SK-N-SH (cell line): ENCODE results near the gene MATR3. TPM values are rescaled to one million over a fixed set of nuclear protein-coding genes. Genes with fewer than 3 reads are reported as not detected.

Experiments used
- CTCF ChIA-PET: fragments of 300-600, 350-600 bp; formaldehyde crosslinking; extraction: SDS; loops from one replicate; lab custom pipeline; 2021; lab: Yijun Ruan, JAX
- POLR2A ChIA-PET: fragments of 350-600 bp; sonication (Branson Sonifier 250); formaldehyde crosslinking; extraction: SDS; loops from one replicate; lab custom pipeline; 2020; ENCODE audit warnings: antibody characterized with exemption, inconsistent platforms; lab: Yijun Ruan, JAX
- DNase-seq: peaks from one replicate; pipeline ENCODE4 v3.0.0; 2012
- H2AFZ ChIP-seq: fragments of 200-600 bp; sonication (generic); 2 replicates; pipeline ENCODE4 v1.8.1; 2016; ENCODE audit warnings: antibody characterized with exemption, mild to moderate bottlenecking, low read depth
- H3F3A ChIP-seq: fragments of 200-600 bp; sonication (generic); replicated peaks from 2 replicates; pipeline ENCODE3; 2016; ENCODE audit warnings: antibody characterized with exemption, mild to moderate bottlenecking; ENCODE audit not compliant: insufficient read depth
- H3K27ac ChIP-seq, 2 experiments: fragments of 200-500 bp in 1 of 2; fragments of 200-600 bp in 1 of 2; sonication (Bioruptor generic) in 1 of 2; sonication (generic), shearing (Covaris generic) in 1 of 2; 2 replicates each; pipeline versions ENCODE4 v1.5.1 to v1.6.1; 2014 to 2016; ENCODE audit warnings: low read depth in 2 of 2, inconsistent platforms in 1 of 2, low read length in 1 of 2, mild to moderate bottlenecking in 1 of 2, mixed read lengths in 1 of 2
- H3K27me3 ChIP-seq: fragments of 200-600 bp; sonication (generic), shearing (Covaris generic); 2 replicates; pipeline ENCODE4 v1.6.1; 2016; ENCODE audit warnings: mixed run types; ENCODE audit not compliant: insufficient read depth
- H3K36me3 ChIP-seq, 2 experiments: fragments of 200-500 bp in 1 of 2; fragments of 200-600 bp in 1 of 2; sonication (Bioruptor generic) in 1 of 2; sonication (generic) in 1 of 2; replicated peaks in 1 of 2; 2 replicates each; pipeline versions ENCODE3 to v1.5.1; 2014 to 2016; ENCODE audit warnings: low read length in 1 of 2, mild to moderate bottlenecking in 1 of 2; ENCODE audit not compliant: insufficient read depth in 2 of 2, control insufficient read depth in 1 of 2
- H3K4me1 ChIP-seq, 2 experiments: fragments of 200-500 bp in 1 of 2; fragments of 200-600 bp in 1 of 2; sonication (Bioruptor generic) in 1 of 2; sonication (generic), shearing (Covaris generic) in 1 of 2; 2 replicates each; pipeline versions ENCODE4 v1.5.1 to v1.6.1; 2014 to 2016; ENCODE audit warnings: low read depth in 1 of 2, low read length in 1 of 2, mixed run types in 1 of 2; ENCODE audit not compliant: insufficient read depth in 2 of 2, control insufficient read depth in 1 of 2
- H3K4me2 ChIP-seq: fragments of 200-600 bp; sonication (generic), shearing (Covaris generic); 2 replicates; pipeline ENCODE4 v1.6.1; 2017; ENCODE audit warnings: mixed run types
- H3K4me3 ChIP-seq, 2 experiments: fragments of 200-500 bp in 1 of 2; fragments of 200-600 bp in 1 of 2; sonication (Bioruptor generic) in 1 of 2; sonication (generic), shearing (Covaris generic) in 1 of 2; 2 replicates each; pipeline versions ENCODE4 v1.5.1 to v1.8.1; 2014 to 2016; ENCODE audit warnings: low read depth in 2 of 2, inconsistent platforms in 1 of 2, low read length in 1 of 2, mild to moderate bottlenecking in 1 of 2, mixed read lengths in 1 of 2, moderate library complexity in 1 of 2
- H3K79me2 ChIP-seq: fragments of 200-600 bp; sonication (generic); 2 replicates; pipeline ENCODE4 v1.8.1; 2017; ENCODE audit warnings: mild to moderate bottlenecking; ENCODE audit not compliant: insufficient read depth
- H3K9ac ChIP-seq: fragments of 200-600 bp; sonication (generic); 2 replicates; pipeline ENCODE4 v1.6.1; 2017; ENCODE audit warnings: mixed run types
- H3K9me2 ChIP-seq: fragments of 200-600 bp; sonication (generic); 2 replicates; pipeline ENCODE4 v1.6.1; 2017; ENCODE audit warnings: mixed run types
- H3K9me3 ChIP-seq: fragments of 200-600 bp; sonication (generic); 2 replicates; pipeline ENCODE4 v1.6.1; 2017; ENCODE audit warnings: mixed run types, mild to moderate bottlenecking, moderate library complexity
- H4K20me1 ChIP-seq: fragments of 200-600 bp; sonication (generic); 2 replicates; pipeline ENCODE4 v1.6.1; 2017; ENCODE audit warnings: mild to moderate bottlenecking, mixed run types; ENCODE audit not compliant: insufficient read depth
- ELF1 ChIP-seq: IDR thresholded peaks from 2 replicates; pipeline ENCODE4 v1.4.0; 2012
- EP300 ChIP-seq, 2 experiments: IDR thresholded peaks; 2 replicates each; pipeline versions ENCODE4 v1.4.0 to v1.6.1; 2012; ENCODE audit warnings: borderline replicate concordance in 1 of 2, low read depth in 1 of 2, low read length in 1 of 2
- EZH2phosphoT487 ChIP-seq: fragments of 200-600 bp; sonication (generic); IDR thresholded peaks from 2 replicates; pipeline ENCODE4 v1.6.1; 2017; ENCODE audit warnings: low read depth, mixed run types, mild to moderate bottlenecking, antibody characterized with exemption, moderate library complexity, borderline replicate concordance
- FOXM1 ChIP-seq: IDR thresholded peaks from 2 replicates; pipeline ENCODE4 v1.4.0; 2012; ENCODE audit warnings: low read depth, mild to moderate bottlenecking
- GATA2 ChIP-seq: sonication (generic); formaldehyde crosslinking; IDR thresholded peaks from 2 replicates; pipeline ENCODE4 v1.5.0; 2020; ENCODE audit warnings: mild to moderate bottlenecking, missing genetic modification reagents
- IRF3 ChIP-seq: fragments of 150-350 bp; IDR thresholded peaks from 2 replicates; pipeline ENCODE4 v1.6.1; 2016; ENCODE audit warnings: mild to moderate bottlenecking, low read depth, low read length
- JUND ChIP-seq: IDR thresholded peaks from 2 replicates; pipeline ENCODE4 v1.4.0; 2012
- MEF2A ChIP-seq: IDR thresholded peaks from 2 replicates; pipeline ENCODE4 v1.4.0; 2012; ENCODE audit warnings: low read depth, borderline replicate concordance
- NFIC ChIP-seq: IDR thresholded peaks from 2 replicates; pipeline ENCODE4 v1.4.0; 2012; ENCODE audit warnings: borderline replicate concordance
- RAD21 ChIP-seq: IDR thresholded peaks from 2 replicates; pipeline ENCODE4 v1.6.1; 2012; ENCODE audit warnings: mild to moderate bottlenecking, low read length
- RCOR1 ChIP-seq: fragments of 150-350 bp; IDR thresholded peaks from 2 replicates; pipeline ENCODE4 v1.6.1; 2017; ENCODE audit warnings: antibody characterized with exemption, low read length
- SIN3A ChIP-seq: IDR thresholded peaks from 2 replicates; pipeline ENCODE4 v1.6.1; 2012; ENCODE audit warnings: low read depth, mild to moderate bottlenecking, low read length, moderate library complexity, borderline replicate concordance
- SMC3 ChIP-seq: IDR thresholded peaks from 2 replicates; pipeline ENCODE4 v1.6.1; 2012; ENCODE audit warnings: low read depth, low read length, improper control_type of control experiment
- TEAD4 ChIP-seq: IDR thresholded peaks from 2 replicates; pipeline ENCODE4 v1.4.0; 2012; ENCODE audit warnings: mild to moderate bottlenecking, borderline replicate concordance; ENCODE audit not compliant: insufficient read depth
- YY1 ChIP-seq: IDR thresholded peaks from 2 replicates; pipeline ENCODE4 v1.4.0; 2012; ENCODE audit warnings: low read depth, mild to moderate bottlenecking
- WGBS: methylation state at CpG from one replicate; pipeline ENCODE4 v1.1.6; 2017; ENCODE audit warnings: low lambda C conversion rate; 5-methylcytosine and 5-hydroxymethylcytosine counted together
- polyA plus RNA-seq, 3 experiments: library from polyadenylated mRNA; depleted of rRNA; stranded (reverse); fragments of >200 nt; gene quantifications; 2 replicates each; pipeline ENCODE4 v1.2.3, GENCODE V29; 2012
- TF ChIP-seq, protein P1 (sequence below): IDR thresholded peaks from 2 replicates; pipeline ENCODE4 v1.4.0; 2012; ENCODE audit warnings: low read depth, borderline replicate concordance
- TF ChIP-seq, protein P2 (sequence below): IDR thresholded peaks from 2 replicates; pipeline ENCODE4; 2012

The MATR3 gene
- polyA plus RNA-seq, 1 of the 3 experiments (the other 2 are of a cell fraction), result 40.4 TPM

- TF ChIP-seq YY1 (no peak), JUND (no peak), TEAD4 (no peak), ELF1 (no peak), SMC3 (no peak), RCOR1 (no peak), MEF2A (no peak), NFIC (no peak), EZH2phosphoT487 (no peak)
- TF ChIP-seq, all 33 proteins: peak for 0
Observed at GRCh38 chr5:139295346-139296057, 2.0 kb downstream of the MATR3 start (continued).

DNA sequence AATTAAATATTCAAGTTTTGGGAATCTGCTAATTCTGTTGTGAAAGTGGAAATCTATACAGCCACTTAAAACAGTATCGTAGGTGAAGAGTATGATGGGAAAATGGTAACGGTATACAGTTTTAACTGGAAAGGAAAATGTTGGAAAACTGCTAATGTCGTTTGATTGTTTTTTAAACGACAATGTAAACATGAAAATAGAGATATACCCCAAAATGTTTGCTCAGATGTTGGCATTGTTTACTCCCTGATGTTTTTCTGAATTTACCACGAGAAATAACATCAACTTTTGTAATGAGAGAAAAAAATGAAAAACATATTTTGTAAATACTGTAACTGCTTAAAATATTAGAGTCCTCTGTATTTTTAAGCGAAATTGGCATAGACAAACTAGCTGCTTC lies 2.7 kb downstream of the MATR3 start:
- ChIA-PET CTCF (interaction anchor here (2.9 kb wide), 1 partner anchor 9 kb away, joined by 13 read pairs; no protein-coding TSS in a partner anchor), POLR2A (interaction anchor here (1.2 to 1.7 kb wide), 2 partner anchors 11 to 46 kb away, joined by 3 to 4 read pairs; no protein-coding TSS in a partner anchor)
- H3K9me2 ChIP-seq, result no peaks in the 10 kb centered on the region
- peaks cover 67% of the 10 kb centered on the region for H4K20me1 ChIP-seq
- no peak overlapping the region; a peak in 1 of 4 replicates for H3K4me3 ChIP-seq
- no peaks in the 10 kb centered on the region for H3K27me3 ChIP-seq
- TF ChIP-seq, protein P1, sequence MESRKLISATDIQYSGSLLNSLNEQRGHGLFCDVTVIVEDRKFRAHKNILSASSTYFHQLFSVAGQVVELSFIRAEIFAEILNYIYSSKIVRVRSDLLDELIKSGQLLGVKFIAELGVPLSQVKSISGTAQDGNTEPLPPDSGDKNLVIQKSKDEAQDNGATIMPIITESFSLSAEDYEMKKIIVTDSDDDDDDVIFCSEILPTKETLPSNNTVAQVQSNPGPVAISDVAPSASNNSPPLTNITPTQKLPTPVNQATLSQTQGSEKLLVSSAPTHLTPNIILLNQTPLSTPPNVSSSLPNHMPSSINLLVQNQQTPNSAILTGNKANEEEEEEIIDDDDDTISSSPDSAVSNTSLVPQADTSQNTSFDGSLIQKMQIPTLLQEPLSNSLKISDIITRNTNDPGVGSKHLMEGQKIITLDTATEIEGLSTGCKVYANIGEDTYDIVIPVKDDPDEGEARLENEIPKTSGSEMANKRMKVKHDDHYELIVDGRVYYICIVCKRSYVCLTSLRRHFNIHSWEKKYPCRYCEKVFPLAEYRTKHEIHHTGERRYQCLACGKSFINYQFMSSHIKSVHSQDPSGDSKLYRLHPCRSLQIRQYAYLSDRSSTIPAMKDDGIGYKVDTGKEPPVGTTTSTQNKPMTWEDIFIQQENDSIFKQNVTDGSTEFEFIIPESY, result no peak
- no peak for TF ChIP-seq FOXM1
- no peak for TF ChIP-seq EZH2phosphoT487
- TF ChIP-seq, protein P2, sequence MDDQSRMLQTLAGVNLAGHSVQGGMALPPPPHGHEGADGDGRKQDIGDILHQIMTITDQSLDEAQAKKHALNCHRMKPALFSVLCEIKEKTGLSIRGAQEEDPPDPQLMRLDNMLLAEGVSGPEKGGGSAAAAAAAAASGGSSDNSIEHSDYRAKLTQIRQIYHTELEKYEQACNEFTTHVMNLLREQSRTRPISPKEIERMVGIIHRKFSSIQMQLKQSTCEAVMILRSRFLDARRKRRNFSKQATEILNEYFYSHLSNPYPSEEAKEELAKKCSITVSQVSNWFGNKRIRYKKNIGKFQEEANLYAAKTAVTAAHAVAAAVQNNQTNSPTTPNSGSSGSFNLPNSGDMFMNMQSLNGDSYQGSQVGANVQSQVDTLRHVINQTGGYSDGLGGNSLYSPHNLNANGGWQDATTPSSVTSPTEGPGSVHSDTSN, result no peak
- no peak for TF ChIP-seq IRF3
- TF ChIP-seq GATA2 (CRISPR knock-in tag), result no peak
- TF ChIP-seq EP300 (IDR thresholded peaks at IDR 0.05; ENCODE audit: borderline replicate concordance in 1 of 2, low read depth in 1 of 2, low read length in 1 of 2), result no peak
- no peak for TF ChIP-seq SIN3A
- no peak for TF ChIP-seq RAD21
- peak overlapping the region in 1 of 2 experiments; percentile 99; a peak in 1 of 4 replicates for H3K27ac ChIP-seq
- H3K36me3 ChIP-seq, result no peaks in the 10 kb centered on the region
- H3K79me2 ChIP-seq, result peaks cover 76% of the 10 kb centered on the region
- H3K9ac ChIP-seq, result no peak overlapping the region; the same call in 1 of the 2 replicates
- 65% methylated on average over 6 of the region's 6 CpGs for WGBS
- H3K9me3 ChIP-seq, result no peaks in the 10 kb centered on the region
- DNase-seq, result no peak
- no peak overlapping the region for H2AFZ ChIP-seq
- peaks cover 10 to 20% of the 10 kb centered on the region in 2 experiments; a peak in 3 of 4 replicates for H3K4me1 ChIP-seq
- H3F3A ChIP-seq, result peaks cover 19% of the 10 kb centered on the region
- peak overlapping the region; percentile 73 for H3K4me2 ChIP-seq
